NB4 (cell line): ENCODE results near the gene STX2.
"Not testable (repeated sequence)": the region's sequence is repeated elsewhere in the genome, so short reads cannot be mapped to it uniquely, and the experiment has no call there.

Experiments used
- DNase-seq: peaks from one replicate; pipeline ENCODE4 v3.0.0; 2010; ENCODE audit warnings: low read depth
- H3K4me3 ChIP-seq: one replicate; pipeline ENCODE4 v1.5.1; 2011; ENCODE audit warnings: mild to moderate bottlenecking, low read depth, low read length, moderate library complexity
- MYC ChIP-seq: IDR thresholded peaks from 2 replicates; pipeline ENCODE4 v1.6.1; 2011; ENCODE audit warnings: low read depth, low read length
- POLR2A ChIP-seq: IDR thresholded peaks from 2 replicates; pipeline ENCODE4 v1.6.1; 2011; ENCODE audit warnings: mild to moderate bottlenecking; ENCODE audit not compliant: insufficient read length; ENCODE audit errors: extremely low read depth
- TF ChIP-seq, protein P1 (sequence below): IDR thresholded peaks from 2 replicates; pipeline ENCODE4 v1.6.1; 2011; ENCODE audit warnings: low read depth, low read length
- TF ChIP-seq, protein P2 (sequence below): IDR thresholded peaks from one replicate; pipeline ENCODE4 v1.5.1; 2012; ENCODE audit warnings: low read depth, low read length

Gene STX2

DNA sequence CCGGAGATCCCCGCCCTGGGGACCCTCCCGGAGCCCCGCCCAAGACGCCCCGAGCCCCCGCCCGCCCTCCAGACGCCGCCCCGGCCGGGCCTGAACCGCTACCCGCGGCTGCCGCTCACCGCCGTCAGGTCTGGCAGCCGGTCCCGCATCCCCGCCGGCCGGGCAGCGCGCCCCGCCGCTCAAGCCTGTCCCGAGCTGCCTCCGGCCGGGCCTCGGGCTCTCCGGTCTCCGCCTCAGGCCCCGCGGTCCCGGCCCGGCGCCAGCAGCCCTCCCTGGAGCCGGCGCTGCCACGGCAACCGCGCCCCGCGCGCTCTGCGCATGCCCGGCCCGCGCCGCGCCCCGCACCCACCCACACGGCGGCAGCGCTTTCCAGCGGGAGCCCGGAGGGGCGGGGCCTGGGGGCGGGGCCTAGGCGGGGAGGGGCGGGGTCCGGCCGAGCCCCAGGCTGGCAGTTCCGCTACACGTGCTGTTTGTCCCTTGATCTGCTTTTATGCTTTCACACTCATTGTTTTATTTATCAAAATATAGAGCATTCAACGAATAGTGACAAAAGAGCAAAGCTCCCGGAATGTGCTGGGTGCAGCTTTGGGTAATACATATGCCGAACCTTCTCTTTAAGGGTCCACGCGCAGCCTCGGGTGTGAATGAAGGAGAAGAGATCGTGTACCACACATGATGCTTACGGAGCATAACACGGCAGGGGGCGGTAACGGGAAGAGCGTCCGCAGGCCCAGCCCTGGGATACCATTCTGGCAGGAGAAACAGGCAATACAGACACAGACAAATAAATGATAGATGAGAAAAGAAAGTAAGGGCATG is at the start of gene STX2:
STX2 (minus strand) TSS at position 300 of the 819 bp plus-strand sequence; CDS start at position 149, 151 bp downstream.
- peak; percentile 88 for DNase-seq
- TF ChIP-seq, protein P1, sequence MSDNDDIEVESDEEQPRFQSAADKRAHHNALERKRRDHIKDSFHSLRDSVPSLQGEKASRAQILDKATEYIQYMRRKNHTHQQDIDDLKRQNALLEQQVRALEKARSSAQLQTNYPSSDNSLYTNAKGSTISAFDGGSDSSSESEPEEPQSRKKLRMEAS, result peak; percentile 90
- TF ChIP-seq, protein P2, sequence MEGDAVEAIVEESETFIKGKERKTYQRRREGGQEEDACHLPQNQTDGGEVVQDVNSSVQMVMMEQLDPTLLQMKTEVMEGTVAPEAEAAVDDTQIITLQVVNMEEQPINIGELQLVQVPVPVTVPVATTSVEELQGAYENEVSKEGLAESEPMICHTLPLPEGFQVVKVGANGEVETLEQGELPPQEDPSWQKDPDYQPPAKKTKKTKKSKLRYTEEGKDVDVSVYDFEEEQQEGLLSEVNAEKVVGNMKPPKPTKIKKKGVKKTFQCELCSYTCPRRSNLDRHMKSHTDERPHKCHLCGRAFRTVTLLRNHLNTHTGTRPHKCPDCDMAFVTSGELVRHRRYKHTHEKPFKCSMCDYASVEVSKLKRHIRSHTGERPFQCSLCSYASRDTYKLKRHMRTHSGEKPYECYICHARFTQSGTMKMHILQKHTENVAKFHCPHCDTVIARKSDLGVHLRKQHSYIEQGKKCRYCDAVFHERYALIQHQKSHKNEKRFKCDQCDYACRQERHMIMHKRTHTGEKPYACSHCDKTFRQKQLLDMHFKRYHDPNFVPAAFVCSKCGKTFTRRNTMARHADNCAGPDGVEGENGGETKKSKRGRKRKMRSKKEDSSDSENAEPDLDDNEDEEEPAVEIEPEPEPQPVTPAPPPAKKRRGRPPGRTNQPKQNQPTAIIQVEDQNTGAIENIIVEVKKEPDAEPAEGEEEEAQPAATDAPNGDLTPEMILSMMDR, result peak; percentile 36
- TF ChIP-seq POLR2A (peak; percentile 43), MYC (peak; percentile 90)
- peak within 1 kb of the TSS; percentile 65 for H3K4me3 ChIP-seq

- DNase-seq, H3K4me3 ChIP-seq: not testable (repeated sequence)
Measured at GRCh38 chr12:130887190-130887589, 48.1 kb upstream of the STX2 start.

- no peak overlapping the region for H3K4me3 ChIP-seq
- no peak for DNase-seq
- TF ChIP-seq MYC, result no peak
- TF ChIP-seq, protein P2, result no peak
- TF ChIP-seq POLR2A, result no peak
- TF ChIP-seq, protein P1, result no peak
Measured at GRCh38 chr12:130881548-130881947, 42.5 kb upstream of the STX2 start.

- TF ChIP-seq, protein P1, result no peak
- TF ChIP-seq POLR2A, result no peak
- no peak for TF ChIP-seq MYC
- TF ChIP-seq, protein P2, result no peak
- H3K4me3 ChIP-seq, result no peak overlapping the region
- DNase-seq, result no peak
Measured at GRCh38 chr12:130881046-130881445, 42.0 kb upstream of the STX2 start.

GRCh38 chr12:130880411-130880885 is 41.4 kb upstream of the STX2 start:
- TF ChIP-seq, protein P1, result peak; percentile 60
- no peak for TF ChIP-seq POLR2A
- no peak for TF ChIP-seq MYC
- TF ChIP-seq, protein P2, result no peak
- no peak for DNase-seq
- H3K4me3 ChIP-seq, result no peak overlapping the region

GRCh38 chr12:130879781-130880389 is 40.8 kb upstream of the STX2 start:
- peak; percentile 43 for DNase-seq
- TF ChIP-seq, protein P1, result no peak
- no peak for TF ChIP-seq POLR2A
- TF ChIP-seq, protein P2, result no peak
- TF ChIP-seq MYC, result no peak
- H3K4me3 ChIP-seq, result no peak overlapping the region
